Colonic mucosa (tissue), 4 donors: ENCODE data around the gene PAOX. TPM values are rescaled to one million over a fixed set of nuclear protein-coding genes. Genes with fewer than 3 reads are reported as not detected.
"Not testable (repeated sequence)": the region's sequence is repeated elsewhere in the genome, so short reads cannot be mapped to it uniquely, and the experiment has no call there.

Experiments
- DNase-seq: peaks from one replicate; pipeline ENCODE4 v3.0.0-alpha.2; 2020
- H3K27ac ChIP-seq: fragments of 200-600 bp; one replicate; pipeline ENCODE4 v1.8.0; 2021
- H3K27me3 ChIP-seq: fragments of 200-600 bp; one replicate; pipeline ENCODE4 v1.8.0; 2021
- H3K36me3 ChIP-seq: fragments of 200-600 bp; one replicate; pipeline ENCODE4 v1.8.0; 2021
- H3K4me1 ChIP-seq: fragments of 200-600 bp; one replicate; pipeline ENCODE4 v1.8.0; 2021; ENCODE audit warnings: mild to moderate bottlenecking
- H3K4me3 ChIP-seq: fragments of 200-600 bp; one replicate; pipeline ENCODE4 v1.8.0; 2021
- H3K9ac ChIP-seq, 2 donors: one replicate each; pipeline ENCODE4 v1.7.0; 2013; ENCODE audit warnings: control low read depth in 2 of 2, low read depth in 2 of 2, low read length in 2 of 2
- H3K9me3 ChIP-seq: fragments of 200-600 bp; one replicate; pipeline ENCODE4 v1.8.0; 2021
- CTCF ChIP-seq: fragments of 200-600 bp; IDR thresholded peaks from one replicate; pipeline ENCODE4 v1.8.0; 2022; ENCODE audit warnings: antibody characterized with exemption, mild to moderate bottlenecking
- intact Hi-C: fragments of 100-400 bp; cut with DNase I; formaldehyde crosslinking; loops from one replicate; pipeline ENCODE4 v1.14.1; 2022
- total RNA-seq, 2 donors: library from RNA; stranded (reverse); fragmentation: NEBNext Ultra II Directional in 1 of 2; extraction: Animal tissue kit (Norgen Biotek cat#: 25700) in 1 of 2; gene quantifications; one replicate each; pipeline ENCODE4 v1.2.1, GENCODE V29; 2021
- donor health status: healthy.
- donor health status: DM: no; HTN: no; CAD: no.
- donor health status: DM: no; HTN: no; CAD: no.

Gene PAOX
- total RNA-seq, 2 donors from 2014 or later, result 3.5 to 5.8 TPM

DNA sequence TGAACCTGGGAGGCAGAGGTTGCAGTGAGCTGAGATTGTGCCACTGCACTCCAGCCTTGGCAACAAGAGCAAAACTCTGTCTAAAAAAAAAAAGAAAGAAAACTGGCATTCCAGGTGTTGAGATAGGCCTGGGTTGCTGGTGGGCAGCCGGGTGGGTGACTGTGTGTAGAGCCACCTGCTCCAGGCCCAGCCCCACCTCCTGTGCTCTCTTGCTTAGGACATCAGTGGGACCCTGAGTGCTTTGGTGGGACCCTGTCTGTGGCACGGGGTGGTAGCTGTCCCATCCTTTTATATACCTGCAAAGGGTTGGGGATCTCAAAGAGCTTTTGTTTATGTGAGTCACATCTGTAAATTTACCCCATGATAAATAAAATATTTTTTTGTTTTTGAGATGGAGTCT is 6.2 kb downstream of the PAOX start:
- no peak for DNase-seq
- intact Hi-C loops, result no loop called here
- H3K9ac ChIP-seq, result no peak overlapping the region
- no peak overlapping the region for H3K27ac ChIP-seq
- H3K4me3 ChIP-seq, result no peak overlapping the region
- H3K27me3 ChIP-seq, result no peaks in the 10 kb centered on the region
- TF ChIP-seq CTCF, result no peak
- H3K36me3 ChIP-seq, result no peaks in the 10 kb centered on the region
- no peaks in the 10 kb centered on the region for H3K4me1 ChIP-seq
- no peaks in the 10 kb centered on the region for H3K9me3 ChIP-seq

GRCh38 chr10:133386951-133387350 is 7.9 kb downstream of the PAOX start:
- H3K4me3 ChIP-seq, intact Hi-C loops: not testable (repeated sequence)

DNA sequence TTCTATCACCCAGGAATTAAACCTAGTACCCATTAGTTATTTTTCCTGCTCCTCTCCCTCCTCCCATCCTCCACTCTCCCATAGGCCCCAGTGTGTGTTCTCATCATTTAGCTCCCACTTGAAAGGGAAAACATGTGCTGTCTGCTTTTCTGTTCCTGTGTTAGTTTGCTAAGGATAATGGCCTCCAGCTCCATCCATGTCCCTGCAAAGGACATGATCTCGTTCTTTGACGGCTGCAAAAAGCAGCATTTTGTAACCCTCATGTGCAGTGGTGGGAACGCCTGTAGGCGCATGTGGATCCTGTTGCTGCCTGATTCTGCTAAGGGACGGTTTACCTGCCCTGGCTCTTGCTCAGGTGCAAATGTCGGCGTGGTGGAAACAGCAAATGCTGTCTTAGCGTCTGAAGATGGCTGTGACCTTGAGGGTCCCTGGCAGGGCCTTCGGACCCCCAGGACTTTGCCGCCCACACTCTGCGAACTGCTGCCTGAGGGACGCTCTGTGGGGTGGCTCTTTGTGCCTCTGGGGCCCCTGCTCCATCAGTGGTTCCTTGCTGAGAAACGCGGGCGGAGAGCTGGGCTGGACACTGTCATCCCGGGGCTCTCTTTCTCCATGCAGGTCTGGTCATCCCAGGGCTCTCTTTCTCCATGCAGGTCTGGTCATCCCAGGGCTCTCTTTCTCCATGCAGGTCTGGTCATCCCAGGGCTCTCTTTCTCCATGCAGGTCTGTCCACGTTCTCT is 9.3 kb downstream of the PAOX start:
- Histone ChIP-seq H3K27me3 (no peaks in the 10 kb centered on the region), H3K9ac (peak overlapping the region in 1 of 2 donors; percentile 56), H3K36me3 (no peaks in the 10 kb centered on the region), H3K4me1 (no peaks in the 10 kb centered on the region), H3K4me3 (no peak overlapping the region), H3K27ac (no peak overlapping the region), H3K9me3 (no peaks in the 10 kb centered on the region)
- intact Hi-C loops, result no loop called here
- no peak for DNase-seq
- TF ChIP-seq CTCF, result no peak

More at GRCh38 chr10:133386951-133387350, 7.9 kb downstream of the PAOX start:
- H3K36me3 ChIP-seq, H3K27me3 ChIP-seq, H3K4me1 ChIP-seq, H3K27ac ChIP-seq, DNase-seq, H3K9ac ChIP-seq, H3K9me3 ChIP-seq: not testable (repeated sequence)

DNA sequence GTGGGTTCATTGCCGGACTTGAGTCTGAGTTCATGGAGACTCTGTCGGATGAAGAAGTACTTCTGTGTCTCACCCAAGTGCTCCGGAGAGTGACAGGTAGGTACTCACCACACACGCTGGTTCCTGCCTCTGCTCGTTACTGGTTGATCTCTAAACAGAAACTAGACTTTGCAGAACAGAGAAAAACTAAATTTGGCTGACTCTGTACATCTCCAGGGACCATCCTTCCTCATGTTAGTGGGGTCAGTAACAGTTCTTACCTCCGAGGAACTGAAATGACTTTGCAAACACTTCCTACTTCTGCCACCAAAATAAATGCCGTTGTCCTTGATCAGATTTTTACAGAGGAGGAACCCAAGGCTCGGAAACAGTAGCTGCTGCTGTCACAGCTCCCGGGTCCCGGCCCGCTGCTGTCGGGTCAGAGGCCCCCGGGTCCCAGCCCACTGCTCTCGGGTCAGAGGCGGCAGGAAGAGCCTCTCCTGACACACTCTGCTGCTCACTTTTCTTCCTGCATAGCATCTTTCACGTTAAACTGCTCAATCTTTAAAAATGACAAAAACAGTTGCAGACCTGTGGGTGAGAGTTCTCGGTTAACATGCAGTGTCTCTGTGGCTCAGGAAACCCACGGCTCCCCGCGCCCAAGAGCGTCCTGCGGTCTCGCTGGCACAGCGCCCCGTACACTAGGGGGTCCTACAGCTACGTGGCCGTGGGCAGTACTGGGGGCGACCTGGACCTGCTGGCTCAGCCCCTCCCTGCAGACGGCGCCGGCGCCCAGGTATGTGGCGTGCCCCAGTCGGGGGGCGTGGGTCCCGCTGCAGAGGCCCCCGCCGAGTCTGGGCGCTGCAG is 10.1 kb downstream of the PAOX start:
- H3K4me1 ChIP-seq, result no peaks in the 10 kb centered on the region
- peak overlapping the region; percentile 7 for H3K4me3 ChIP-seq
- TF ChIP-seq CTCF, result no peak
- H3K36me3 ChIP-seq, result no peaks in the 10 kb centered on the region
- H3K9ac ChIP-seq, result peak overlapping the region in 1 of 2 donors; percentile 16
- no peaks in the 10 kb centered on the region for H3K9me3 ChIP-seq
- intact Hi-C loops, result no loop called here
- DNase-seq, result no peak
- peak overlapping the region; percentile 72 for H3K27ac ChIP-seq
- H3K27me3 ChIP-seq, result no peaks in the 10 kb centered on the region

DNA sequence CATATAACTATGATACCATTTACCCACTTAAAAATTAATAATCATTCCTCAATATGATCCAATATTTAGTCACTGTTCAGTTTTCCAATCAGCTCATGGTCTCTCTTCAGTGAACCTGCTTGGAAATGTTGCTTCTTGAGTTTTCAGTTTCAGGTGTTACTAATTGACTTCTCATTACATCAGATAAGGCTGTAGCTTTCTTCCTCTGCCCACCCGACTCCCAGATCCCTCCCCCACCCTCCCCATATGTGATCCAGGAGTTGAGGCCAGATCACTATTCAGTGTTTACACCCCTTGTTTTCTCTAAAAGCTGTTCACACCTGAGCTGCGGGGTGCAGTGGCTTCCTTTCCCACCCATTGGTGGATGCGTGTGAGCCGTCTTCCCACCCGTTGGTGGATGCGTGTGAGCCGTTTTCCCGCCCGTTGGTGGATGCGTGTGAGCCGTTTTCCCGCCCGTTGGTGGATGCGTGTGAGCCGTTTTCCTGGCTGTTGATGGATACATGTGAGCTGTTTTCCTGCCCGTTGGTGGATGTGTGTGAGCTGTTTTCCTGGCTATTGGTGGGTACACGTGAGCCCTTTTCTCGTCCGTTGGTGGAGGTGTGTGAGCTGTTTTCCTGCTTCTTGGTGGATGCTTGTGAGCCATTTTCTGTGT is 11.7 kb downstream of the PAOX start:
- Histone ChIP-seq H3K9ac (no peak overlapping the region), H3K4me3 (no peak overlapping the region), H3K27me3 (no peaks in the 10 kb centered on the region), H3K9me3 (no peaks in the 10 kb centered on the region), H3K36me3 (no peaks in the 10 kb centered on the region), H3K27ac (peak overlapping the region; percentile 17), H3K4me1 (peaks cover 8% of the 10 kb centered on the region)
- DNase-seq, result no peak
- intact Hi-C loops, result no loop called here
- no peak for TF ChIP-seq CTCF
